H1 (cell line): ENCODE results near the gene XIRP1. TPM values are rescaled to one million over a fixed set of nuclear protein-coding genes. Genes with fewer than 3 reads are reported as not detected.

ENCODE experiments used
- CHD2 ChIP-seq: IDR thresholded peaks from 2 replicates; pipeline ENCODE4 v1.6.1; 2012; ENCODE audit warnings: low read length, improper control_type of control experiment
- CTBP2 ChIP-seq: IDR thresholded peaks from 2 replicates; pipeline ENCODE4 v1.7.0; 2011; ENCODE audit warnings: borderline replicate concordance, mild to moderate bottlenecking, moderate library complexity, mixed read lengths, low read length; ENCODE audit not compliant: insufficient read depth, insufficient read length
- E2F6 ChIP-seq: IDR thresholded peaks from 2 replicates; pipeline ENCODE4 v1.6.1; 2012; ENCODE audit warnings: inconsistent platforms
- polyA plus RNA-seq, 7 experiments: library from polyadenylated mRNA; depleted of rRNA in 3 of 7; stranded (reverse) in 5 of 7; unstranded in 2 of 7; fragments of >200 nt in 5 of 7; fragments of 200-250 nt in 2 of 7; gene quantifications; 1 replicate in 5 of 7; 2 replicates in 1 of 7; 4 replicates in 1 of 7; pipeline versions ENCODE4 v1.2.1 to v1.2.3, GENCODE V29; 2011 to 2013; ENCODE audit warnings: missing spikeins in 2 of 7, mixed read lengths in 2 of 7
- total RNA-seq: library from RNA; stranded (reverse); fragmentation: NEBNext Ultra II Directional; extraction: Animal tissue kit (Norgen Biotek cat#: 25700); gene quantifications from 2 replicates; pipeline ENCODE4 v1.2.1, GENCODE V29; 2021
- TF ChIP-seq, protein P1 (sequence below): IDR thresholded peaks from 2 replicates; pipeline ENCODE4 v1.6.1; 2012; ENCODE audit warnings: inconsistent platforms

The XIRP1 gene
- total and polyA plus RNA-seq, 2 of the 8 experiments (the other 6 are each of a cell fraction or from before 2014, with no cell fraction given): not detected

GRCh38 chr3:39189150-39189958, 3.0 kb downstream of the XIRP1 start (continued):
- TF ChIP-seq E2F6 (no peak), CTBP2 (no peak), CHD2 (no peak)
- TF ChIP-seq, protein P1, sequence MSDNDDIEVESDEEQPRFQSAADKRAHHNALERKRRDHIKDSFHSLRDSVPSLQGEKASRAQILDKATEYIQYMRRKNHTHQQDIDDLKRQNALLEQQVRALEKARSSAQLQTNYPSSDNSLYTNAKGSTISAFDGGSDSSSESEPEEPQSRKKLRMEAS: no peak
- TF ChIP-seq, all 59 proteins: peak for 0
